H9 (cell line): Measurements from ENCODE around the gene KRT222. TPM values are rescaled to one million over a fixed set of nuclear protein-coding genes. Genes with fewer than 3 reads are reported as not detected.
A peak's percentile ranks its signal among the peaks of the same experiment; 100 is the strongest.

Experiments used
- DNase-seq: peaks from one replicate; pipeline ENCODE4 v3.0.0-alpha.2; 2017
- H2AFZ ChIP-seq: one replicate; pipeline ENCODE4 v1.6.1; 2013; ENCODE audit warnings: mild to moderate bottlenecking, low read length, control low read depth, moderate library complexity
- H2AK5ac ChIP-seq: 2 replicates; pipeline ENCODE4 v1.6.1; 2013; ENCODE audit warnings: low read length, control low read depth, mixed read lengths; ENCODE audit not compliant: insufficient read length
- H2BK120ac ChIP-seq: one replicate; pipeline ENCODE4 v1.6.1; 2013; ENCODE audit warnings: low read depth, mild to moderate bottlenecking, low read length, control low read depth, inconsistent platforms; ENCODE audit not compliant: poor library complexity, severe bottlenecking
- H2BK12ac ChIP-seq: 2 replicates; pipeline ENCODE4 v1.6.1; 2013; ENCODE audit warnings: low read length, control low read depth, mixed read lengths, low read depth; ENCODE audit not compliant: insufficient read length
- H2BK15ac ChIP-seq: 2 replicates; pipeline ENCODE4 v1.6.1; 2013; ENCODE audit warnings: low read depth, low read length, control low read depth
- H2BK20ac ChIP-seq: one replicate; pipeline ENCODE4 v1.6.1; 2013; ENCODE audit warnings: low read depth, mild to moderate bottlenecking, low read length, control low read depth, inconsistent platforms; ENCODE audit not compliant: poor library complexity, severe bottlenecking
- H2BK5ac ChIP-seq: 2 replicates; pipeline ENCODE4 v1.6.1; 2013; ENCODE audit warnings: low read length, control low read depth, mixed read lengths; ENCODE audit not compliant: insufficient read length
- H3K14ac ChIP-seq: 2 replicates; pipeline ENCODE4 v1.6.1; 2013; ENCODE audit warnings: low read length, control low read depth; ENCODE audit not compliant: insufficient read depth
- H3K18ac ChIP-seq: 2 replicates; pipeline ENCODE4 v1.6.1; 2013; ENCODE audit warnings: low read depth, mild to moderate bottlenecking, mixed read lengths, low read length, control low read depth; ENCODE audit not compliant: insufficient read length
- H3K23ac ChIP-seq: 2 replicates; pipeline ENCODE4 v1.6.1; 2013; ENCODE audit warnings: low read length, control low read depth, mixed read lengths, low read depth; ENCODE audit not compliant: insufficient read length
- H3K23me2 ChIP-seq: 2 replicates; pipeline ENCODE4 v1.6.1; 2013; ENCODE audit warnings: low read depth, mild to moderate bottlenecking, mixed read lengths, low read length, control low read depth; ENCODE audit not compliant: insufficient read length, poor library complexity, severe bottlenecking
- H3K27ac ChIP-seq: 2 replicates; pipeline ENCODE4 v1.5.1; 2013; ENCODE audit warnings: low read length, control low read depth, mixed read lengths, low read depth; ENCODE audit not compliant: insufficient read length
- H3K27me3 ChIP-seq: 2 replicates; pipeline ENCODE4 v1.6.1; 2013; ENCODE audit warnings: low read length, control low read depth, inconsistent platforms; ENCODE audit not compliant: insufficient read depth
- H3K4ac ChIP-seq: 2 replicates; pipeline ENCODE4 v1.6.1; 2013; ENCODE audit warnings: low read depth, mild to moderate bottlenecking, control low read depth, inconsistent platforms, low read length, moderate library complexity
- H3K4me1 ChIP-seq: 2 replicates; pipeline ENCODE4 v1.6.1; 2013; ENCODE audit warnings: low read length, control low read depth, inconsistent platforms; ENCODE audit not compliant: insufficient read depth
- H3K4me2 ChIP-seq: 2 replicates; pipeline ENCODE4 v1.6.1; 2013; ENCODE audit warnings: low read length, control low read depth, mixed read lengths; ENCODE audit not compliant: insufficient read length, insufficient read depth
- H3K56ac ChIP-seq: 2 replicates; pipeline ENCODE4 v1.6.1; 2013; ENCODE audit warnings: low read depth, mild to moderate bottlenecking, mixed read lengths, low read length, control low read depth; ENCODE audit not compliant: insufficient read length
- H3K79me1 ChIP-seq: 2 replicates; pipeline ENCODE4 v1.6.1; 2013; ENCODE audit warnings: low read depth, mild to moderate bottlenecking, moderate library complexity, low read length, control low read depth, inconsistent platforms; ENCODE audit not compliant: insufficient read depth, poor library complexity, severe bottlenecking
- H3K79me2 ChIP-seq: 2 replicates; pipeline ENCODE4 v1.6.1; 2013; ENCODE audit warnings: low read length, control low read depth, inconsistent platforms; ENCODE audit not compliant: insufficient read depth
- H3K9ac ChIP-seq: 2 replicates; pipeline ENCODE4 v1.6.1; 2013; ENCODE audit warnings: low read length, control low read depth, mixed read lengths; ENCODE audit not compliant: insufficient read length; ENCODE audit errors: extremely low read depth
- H3K9me3 ChIP-seq: one replicate; pipeline ENCODE4 v1.6.1; 2013; ENCODE audit warnings: low read depth, low read length, inconsistent platforms; ENCODE audit not compliant: control insufficient read depth
- H3T11ph ChIP-seq: one replicate; pipeline ENCODE4 v1.6.1; 2013; ENCODE audit warnings: mild to moderate bottlenecking, low read length, control low read depth, inconsistent platforms
- H4K20me1 ChIP-seq: one replicate; pipeline ENCODE4 v1.6.1; 2013; ENCODE audit not compliant: control insufficient read depth, insufficient read length, insufficient read depth
- H4K5ac ChIP-seq: 2 replicates; pipeline ENCODE4 v1.6.1; 2013; ENCODE audit warnings: low read depth, mild to moderate bottlenecking, mixed read lengths, low read length, control low read depth; ENCODE audit not compliant: insufficient read length
- H4K8ac ChIP-seq: replicated peaks from 2 replicates; pipeline ENCODE4 v1.6.1; 2013; ENCODE audit warnings: low read length, control low read depth, mixed read lengths, low read depth; ENCODE audit not compliant: insufficient read length
- H4K91ac ChIP-seq: 2 replicates; pipeline ENCODE4 v1.6.1; 2013; ENCODE audit warnings: low read depth, mild to moderate bottlenecking, moderate library complexity, mixed read lengths, low read length, control low read depth; ENCODE audit not compliant: insufficient read length
- H3K27ac Mint-ChIP-seq, 3 experiments: 2 replicates in 2 of 3; 3 replicates in 1 of 3; pipeline ENCODE4 v1.8.0; 2020 to 2021; ENCODE audit warnings: mixed read lengths in 3 of 3, mild to moderate bottlenecking in 1 of 3, moderate library complexity in 1 of 3
- H3K27me3 Mint-ChIP-seq: 2 replicates; pipeline ENCODE4 v1.8.0; 2021; ENCODE audit warnings: low read depth, mild to moderate bottlenecking, moderate library complexity, mixed read lengths
- H3K36me3 Mint-ChIP-seq, 3 experiments: 2 replicates in 2 of 3; 3 replicates in 1 of 3; pipeline ENCODE4 v1.8.0; 2020 to 2021; ENCODE audit warnings: low read depth in 3 of 3, mixed read lengths in 3 of 3; ENCODE audit not compliant: insufficient read depth in 1 of 3
- H3K4me1 Mint-ChIP-seq, 2 experiments: 2 replicates each; pipeline ENCODE4 v1.8.0; 2020; ENCODE audit warnings: mixed read lengths in 2 of 2
- H3K4me3 Mint-ChIP-seq, 2 experiments: 2 replicates in 1 of 2; 3 replicates in 1 of 2; pipeline ENCODE4 v1.8.0; 2020 to 2021; ENCODE audit warnings: mild to moderate bottlenecking in 2 of 2, mixed read lengths in 2 of 2, moderate library complexity in 1 of 2
- H3K9me3 Mint-ChIP-seq, 2 experiments: 2 replicates in 1 of 2; 3 replicates in 1 of 2; pipeline ENCODE4 v1.8.0; 2020; ENCODE audit warnings: mild to moderate bottlenecking in 2 of 2, mixed read lengths in 2 of 2, moderate library complexity in 1 of 2
- WGBS: extraction: QIAGEN DNeasy Blood & Tissue Kit; methylation state at CpG from one replicate; pipeline ENCODE4 v1.1.7; 2013; ENCODE audit warnings: missing lambda C conversion rate, low lambda C conversion rate, mixed read lengths; ENCODE audit not compliant: insufficient read length; ENCODE audit errors: extremely low coverage; 5-methylcytosine and 5-hydroxymethylcytosine counted together
- long read RNA-seq: library from polyadenylated mRNA; unstranded; transcript quantifications from one replicate; pipeline ENCODE4 v2.0.0, GENCODE V29; 2020
- total RNA-seq: library from RNA; stranded (reverse); gene quantifications from 2 replicates; pipeline ENCODE4 v1.2.1, GENCODE V29; 2021
- TF ChIP-seq, protein P1 (sequence below): fragments of 200-600 bp; sonication (generic); conservative IDR thresholded peaks from 3 replicates; pipeline ENCODE4 v1.8.0; 2021; ENCODE audit warnings: antibody characterized with exemption, mild to moderate bottlenecking

KRT222 gene
- total RNA-seq, result 0.13 and 0.18 TPM in 2 replicates
- long read RNA-seq, partial matches to known transcripts, result 0 of 1 reads
- long read RNA-seq, other reads (novel, unspliced or antisense), result 1 of 1 reads

DNA sequence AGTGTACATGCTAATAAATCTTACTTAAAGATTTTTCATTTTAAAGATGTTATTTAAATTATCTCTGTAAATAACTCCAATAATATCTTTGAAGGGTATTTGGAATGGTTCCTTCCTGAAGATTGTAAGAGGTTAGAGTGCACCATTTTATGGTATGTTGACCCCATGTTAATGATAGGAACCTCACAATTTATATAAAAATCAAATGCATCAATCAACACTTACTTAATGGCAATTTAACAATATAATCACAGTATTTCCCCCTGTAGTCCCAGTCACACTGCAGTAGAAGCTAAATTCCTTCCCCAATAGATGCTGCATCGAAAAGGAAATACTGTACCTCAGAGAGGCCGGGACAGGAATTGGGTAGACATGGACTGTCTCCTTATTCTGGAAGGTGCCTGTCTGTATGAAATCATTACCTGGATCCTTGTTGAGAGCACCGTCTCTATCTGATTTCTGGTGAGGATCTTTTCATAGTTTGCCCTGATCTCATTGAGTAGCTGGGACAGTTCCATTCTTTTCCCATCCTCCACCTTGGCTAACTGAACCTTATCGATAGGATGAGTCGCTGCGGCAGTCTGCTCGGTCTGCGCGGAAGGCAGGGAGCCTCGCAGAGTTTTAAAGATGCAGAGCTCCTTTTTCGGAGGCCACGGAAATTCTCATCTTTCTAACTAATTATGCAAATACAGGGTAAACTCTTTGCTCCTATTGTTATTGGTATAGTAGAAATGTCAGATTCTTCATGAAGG, at the start of gene KRT222:
Gene KRT222 (minus strand): TSS at position 596 of the 752 bp plus-strand sequence. CDS start 78 bp downstream, at position 518.
- H3K9me3 ChIP-seq, result no peaks in the 10 kb centered on the region
- H2AFZ ChIP-seq, result peak within 1 kb of the TSS; percentile 22
- H3T11ph ChIP-seq, result no peak within 1 kb of the TSS
- H3K56ac ChIP-seq, result no peak within 1 kb of the TSS
- no peaks in the 10 kb centered on the region for H3K27me3 ChIP-seq
- H3K9ac ChIP-seq, result no peak within 1 kb of the TSS
- H3K4me3 Mint-ChIP-seq, result peak within 1 kb of the TSS; percentile 58 to 79
- TF ChIP-seq, protein P1, sequence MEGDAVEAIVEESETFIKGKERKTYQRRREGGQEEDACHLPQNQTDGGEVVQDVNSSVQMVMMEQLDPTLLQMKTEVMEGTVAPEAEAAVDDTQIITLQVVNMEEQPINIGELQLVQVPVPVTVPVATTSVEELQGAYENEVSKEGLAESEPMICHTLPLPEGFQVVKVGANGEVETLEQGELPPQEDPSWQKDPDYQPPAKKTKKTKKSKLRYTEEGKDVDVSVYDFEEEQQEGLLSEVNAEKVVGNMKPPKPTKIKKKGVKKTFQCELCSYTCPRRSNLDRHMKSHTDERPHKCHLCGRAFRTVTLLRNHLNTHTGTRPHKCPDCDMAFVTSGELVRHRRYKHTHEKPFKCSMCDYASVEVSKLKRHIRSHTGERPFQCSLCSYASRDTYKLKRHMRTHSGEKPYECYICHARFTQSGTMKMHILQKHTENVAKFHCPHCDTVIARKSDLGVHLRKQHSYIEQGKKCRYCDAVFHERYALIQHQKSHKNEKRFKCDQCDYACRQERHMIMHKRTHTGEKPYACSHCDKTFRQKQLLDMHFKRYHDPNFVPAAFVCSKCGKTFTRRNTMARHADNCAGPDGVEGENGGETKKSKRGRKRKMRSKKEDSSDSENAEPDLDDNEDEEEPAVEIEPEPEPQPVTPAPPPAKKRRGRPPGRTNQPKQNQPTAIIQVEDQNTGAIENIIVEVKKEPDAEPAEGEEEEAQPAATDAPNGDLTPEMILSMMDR, result no peak
- no peak within 1 kb of the TSS for H3K18ac ChIP-seq
- H3K4me1 ChIP-seq, result no peaks in the 10 kb centered on the region
- no CpG with 5 or more reads among the region's 12 CpGs for WGBS
- H4K91ac ChIP-seq, result no peak within 1 kb of the TSS
- H2BK120ac ChIP-seq, result no peak within 1 kb of the TSS
- H2BK20ac ChIP-seq, result no peak within 1 kb of the TSS
- H3K27me3 Mint-ChIP-seq, result peaks cover 15% of the 10 kb centered on the region
- H3K79me2 ChIP-seq, result no peaks in the 10 kb centered on the region
- no peak for DNase-seq
- H3K79me1 ChIP-seq, result no peaks in the 10 kb centered on the region
- peaks cover 7% of the 10 kb centered on the region in 2 experiments for H3K4me1 Mint-ChIP-seq
- peak within 1 kb of the TSS; percentile 75 for H3K4me2 ChIP-seq
- H4K5ac ChIP-seq, result no peak within 1 kb of the TSS
- no peak within 1 kb of the TSS for H2BK15ac ChIP-seq
- peaks cover 4% of the 10 kb centered on the region for H3K23me2 ChIP-seq
- no peak within 1 kb of the TSS for H4K8ac ChIP-seq
- H3K27ac Mint-ChIP-seq, result no peak within 1 kb of the TSS
- H2AK5ac ChIP-seq, result no peak within 1 kb of the TSS
- no peak within 1 kb of the TSS for H3K14ac ChIP-seq
- H2BK12ac ChIP-seq, result no peak within 1 kb of the TSS
- no peak within 1 kb of the TSS for H3K4ac ChIP-seq
- no peak within 1 kb of the TSS for H3K27ac ChIP-seq
- H3K23ac ChIP-seq, result no peak within 1 kb of the TSS
- peaks cover 2% of the 10 kb centered on the region for H4K20me1 ChIP-seq
- H3K9me3 Mint-ChIP-seq, result no peaks in the 10 kb centered on the region
- H2BK5ac ChIP-seq, result no peak within 1 kb of the TSS
- H3K36me3 Mint-ChIP-seq, result no peaks in the 10 kb centered on the region
